VCaP (cell line): Measurements from ENCODE around the gene EHD3.

Experiments
- H3K27ac ChIP-seq: fragments of 450-650 bp; 2 replicates; pipeline ENCODE4 v1.5.1; 2017
- TF ChIP-seq, protein P1 (sequence below): fragments of 450-650 bp; conservative IDR thresholded peaks from 2 replicates; pipeline ENCODE4 v1.5.1; 2017; ENCODE audit warnings: mild to moderate bottlenecking, moderate library complexity

The EHD3 gene

GRCh38 chr2:31258351-31258750 lies 24.4 kb downstream of the EHD3 start:
- no peak overlapping the region for H3K27ac ChIP-seq
- TF ChIP-seq, protein P1, sequence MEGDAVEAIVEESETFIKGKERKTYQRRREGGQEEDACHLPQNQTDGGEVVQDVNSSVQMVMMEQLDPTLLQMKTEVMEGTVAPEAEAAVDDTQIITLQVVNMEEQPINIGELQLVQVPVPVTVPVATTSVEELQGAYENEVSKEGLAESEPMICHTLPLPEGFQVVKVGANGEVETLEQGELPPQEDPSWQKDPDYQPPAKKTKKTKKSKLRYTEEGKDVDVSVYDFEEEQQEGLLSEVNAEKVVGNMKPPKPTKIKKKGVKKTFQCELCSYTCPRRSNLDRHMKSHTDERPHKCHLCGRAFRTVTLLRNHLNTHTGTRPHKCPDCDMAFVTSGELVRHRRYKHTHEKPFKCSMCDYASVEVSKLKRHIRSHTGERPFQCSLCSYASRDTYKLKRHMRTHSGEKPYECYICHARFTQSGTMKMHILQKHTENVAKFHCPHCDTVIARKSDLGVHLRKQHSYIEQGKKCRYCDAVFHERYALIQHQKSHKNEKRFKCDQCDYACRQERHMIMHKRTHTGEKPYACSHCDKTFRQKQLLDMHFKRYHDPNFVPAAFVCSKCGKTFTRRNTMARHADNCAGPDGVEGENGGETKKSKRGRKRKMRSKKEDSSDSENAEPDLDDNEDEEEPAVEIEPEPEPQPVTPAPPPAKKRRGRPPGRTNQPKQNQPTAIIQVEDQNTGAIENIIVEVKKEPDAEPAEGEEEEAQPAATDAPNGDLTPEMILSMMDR = no peak

DNA sequence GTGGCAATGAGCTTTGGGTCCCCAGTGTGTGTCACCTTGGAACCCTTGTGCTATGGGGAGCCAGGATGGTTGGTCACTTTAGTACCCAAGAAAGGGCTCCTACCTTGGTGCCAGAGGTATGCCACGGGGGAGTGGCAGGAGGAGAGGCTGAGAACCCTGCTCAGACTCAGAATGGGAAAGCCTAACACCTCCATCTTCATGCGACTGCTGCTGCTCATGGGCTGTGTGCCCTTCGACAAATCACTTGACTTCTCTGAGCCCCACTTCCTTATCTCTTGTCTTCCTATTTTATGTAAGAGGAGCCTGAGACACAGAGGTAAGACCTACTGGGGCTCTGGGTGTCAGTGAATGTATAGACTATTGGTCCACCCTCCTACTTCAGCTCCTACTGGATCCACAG lies 25.1 kb downstream of the EHD3 start:
- H3K27ac ChIP-seq = no peak overlapping the region
- TF ChIP-seq, protein P1 = no peak

DNA sequence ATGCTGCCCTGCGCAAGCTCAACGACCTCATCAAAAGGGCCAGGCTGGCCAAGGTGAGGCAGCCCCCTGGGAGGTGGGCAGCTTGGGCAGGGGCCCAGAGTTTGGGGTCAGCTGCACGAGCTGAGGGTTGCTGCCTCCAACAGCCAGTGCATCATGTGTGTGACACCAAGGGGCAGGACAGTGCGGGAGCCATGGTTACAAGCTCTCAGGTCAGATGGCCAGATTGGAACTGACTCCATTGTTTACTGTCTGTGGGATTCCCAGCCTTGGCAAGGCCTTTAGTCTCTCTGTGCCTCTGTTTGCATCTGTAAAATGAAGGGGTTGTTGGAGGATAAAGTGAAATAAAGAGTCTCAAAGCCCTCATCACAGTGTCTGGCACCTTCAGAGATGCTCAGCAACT lies 26.9 kb downstream of the EHD3 start:
- no peak overlapping the region for H3K27ac ChIP-seq
- TF ChIP-seq, protein P1 = no peak

DNA sequence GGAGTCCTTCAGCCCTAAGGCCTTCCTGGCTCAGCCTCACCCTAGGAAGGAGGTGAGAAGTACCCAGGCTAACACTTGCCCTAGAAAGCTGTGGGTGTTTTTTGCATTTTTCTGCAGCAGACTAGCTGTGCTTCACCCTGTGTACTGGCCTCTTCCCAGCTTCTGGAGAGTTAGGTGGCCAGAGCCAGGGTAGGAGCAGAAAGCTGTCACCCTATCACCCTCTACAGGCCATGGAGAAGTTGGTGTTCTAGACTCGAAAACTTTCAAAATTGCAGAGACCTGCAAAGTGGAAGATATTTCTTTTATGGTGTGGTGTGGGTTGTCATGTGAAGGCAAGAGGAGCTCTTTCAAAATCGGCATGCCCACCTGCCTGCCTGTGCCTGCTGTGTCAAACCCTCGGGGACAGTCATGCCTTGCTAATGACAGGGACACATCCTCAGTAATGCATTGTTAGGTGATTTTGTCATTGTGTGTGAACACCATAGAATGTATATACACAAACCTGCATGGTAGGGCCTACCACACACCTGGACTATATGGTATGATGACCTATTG lies 29.8 kb downstream of the EHD3 start:
- TF ChIP-seq, protein P1 = no peak
- no peak overlapping the region for H3K27ac ChIP-seq

DNA sequence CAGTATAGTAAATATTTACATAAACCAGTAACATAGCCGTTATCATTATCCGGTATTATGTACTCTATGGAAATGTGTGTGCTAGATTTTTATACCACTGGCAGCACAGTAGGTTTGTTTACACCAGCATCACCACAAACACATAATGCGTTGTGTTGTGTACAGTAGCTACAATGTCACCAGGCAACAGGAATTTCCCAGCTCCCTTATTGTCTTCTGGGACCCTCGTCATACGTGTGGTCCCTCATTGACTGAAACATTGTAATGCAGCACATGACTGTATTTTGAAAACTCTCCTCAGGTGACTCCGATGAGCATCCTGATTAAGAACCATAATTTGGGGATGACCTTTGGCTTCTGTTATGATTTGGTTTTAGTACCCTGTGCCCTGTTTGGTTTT lies 31.3 kb downstream of the EHD3 start:
- no peak overlapping the region for H3K27ac ChIP-seq
- TF ChIP-seq, protein P1 = no peak

- no peak overlapping the region for H3K27ac ChIP-seq
- TF ChIP-seq, protein P1 = no peak
Observed at GRCh38 chr2:31266804-31267203, 32.9 kb downstream of the EHD3 start.

GRCh38 chr2:31267437-31268120 lies 33.6 kb downstream of the EHD3 start:
- TF ChIP-seq, protein P1 = no peak
- H3K27ac ChIP-seq = no peak overlapping the region
